HEK293 (cell line): Measurements from ENCODE around the gene CC2D2B.

Source experiments
- ATF2 ChIP-seq: fragments of 450-650 bp; formaldehyde crosslinking; IDR thresholded peaks from 2 replicates; pipeline ENCODE4 v1.5.1; 2016; ENCODE audit warnings: missing biosample characterization, missing genetic modification characterization, low read depth
- CTCF ChIP-seq: fragments of 450-650 bp; formaldehyde crosslinking; IDR thresholded peaks from 2 replicates; pipeline ENCODE4 v1.5.1; 2016; ENCODE audit warnings: missing biosample characterization, missing genetic modification characterization
- KLF9 ChIP-seq: fragments of 450-650 bp; formaldehyde crosslinking; IDR thresholded peaks from 2 replicates; pipeline ENCODE4 v1.5.1; 2016; ENCODE audit warnings: missing biosample characterization, missing genetic modification characterization, low read depth
- MZF1 ChIP-seq: fragments of 450-650 bp; formaldehyde crosslinking; IDR thresholded peaks from 2 replicates; pipeline ENCODE4 v1.5.1; 2017; ENCODE audit warnings: missing biosample characterization, missing genetic modification characterization, borderline replicate concordance
- PBX3 ChIP-seq: sonication (generic); formaldehyde crosslinking; IDR thresholded peaks from 2 replicates; pipeline ENCODE4 v1.8.1; 2022; ENCODE audit warnings: mild to moderate bottlenecking, moderate library complexity, missing genetic modification reagents
- ZBTB8A ChIP-seq: fragments of 450-650 bp; formaldehyde crosslinking; IDR thresholded peaks from 2 replicates; pipeline ENCODE4 v1.5.1; 2016; ENCODE audit warnings: missing biosample characterization, missing genetic modification characterization
- ZNF221 ChIP-seq: fragments of 450-650 bp; formaldehyde crosslinking; IDR thresholded peaks from 2 replicates; pipeline ENCODE4 v1.5.1; 2017; ENCODE audit warnings: missing biosample characterization, missing genetic modification characterization, borderline replicate concordance
- ZNF707 ChIP-seq: fragments of 450-650 bp; formaldehyde crosslinking; IDR thresholded peaks from 2 replicates; pipeline ENCODE4 v1.5.1; 2016; ENCODE audit warnings: missing biosample characterization, missing genetic modification characterization
- TF ChIP-seq, protein P1 (sequence below): fragments of 450-650 bp; formaldehyde crosslinking; IDR thresholded peaks from 2 replicates; pipeline ENCODE4 v1.5.1; 2016; ENCODE audit warnings: missing biosample characterization, missing genetic modification characterization

GRCh38 chr10:95865814-95866466 lies 41.8 kb upstream of the CC2D2B start:
- no peak for TF ChIP-seq CTCF (tag by site-specific recombination)
- TF ChIP-seq ZNF221 (tag by site-specific recombination), result no peak
- TF ChIP-seq PBX3 (CRISPR knock-in tag), result no peak
- TF ChIP-seq ZBTB8A (tag by site-specific recombination), result no peak
- TF ChIP-seq MZF1, result no peak
- TF ChIP-seq ATF2, result no peak
- TF ChIP-seq, protein P1, sequence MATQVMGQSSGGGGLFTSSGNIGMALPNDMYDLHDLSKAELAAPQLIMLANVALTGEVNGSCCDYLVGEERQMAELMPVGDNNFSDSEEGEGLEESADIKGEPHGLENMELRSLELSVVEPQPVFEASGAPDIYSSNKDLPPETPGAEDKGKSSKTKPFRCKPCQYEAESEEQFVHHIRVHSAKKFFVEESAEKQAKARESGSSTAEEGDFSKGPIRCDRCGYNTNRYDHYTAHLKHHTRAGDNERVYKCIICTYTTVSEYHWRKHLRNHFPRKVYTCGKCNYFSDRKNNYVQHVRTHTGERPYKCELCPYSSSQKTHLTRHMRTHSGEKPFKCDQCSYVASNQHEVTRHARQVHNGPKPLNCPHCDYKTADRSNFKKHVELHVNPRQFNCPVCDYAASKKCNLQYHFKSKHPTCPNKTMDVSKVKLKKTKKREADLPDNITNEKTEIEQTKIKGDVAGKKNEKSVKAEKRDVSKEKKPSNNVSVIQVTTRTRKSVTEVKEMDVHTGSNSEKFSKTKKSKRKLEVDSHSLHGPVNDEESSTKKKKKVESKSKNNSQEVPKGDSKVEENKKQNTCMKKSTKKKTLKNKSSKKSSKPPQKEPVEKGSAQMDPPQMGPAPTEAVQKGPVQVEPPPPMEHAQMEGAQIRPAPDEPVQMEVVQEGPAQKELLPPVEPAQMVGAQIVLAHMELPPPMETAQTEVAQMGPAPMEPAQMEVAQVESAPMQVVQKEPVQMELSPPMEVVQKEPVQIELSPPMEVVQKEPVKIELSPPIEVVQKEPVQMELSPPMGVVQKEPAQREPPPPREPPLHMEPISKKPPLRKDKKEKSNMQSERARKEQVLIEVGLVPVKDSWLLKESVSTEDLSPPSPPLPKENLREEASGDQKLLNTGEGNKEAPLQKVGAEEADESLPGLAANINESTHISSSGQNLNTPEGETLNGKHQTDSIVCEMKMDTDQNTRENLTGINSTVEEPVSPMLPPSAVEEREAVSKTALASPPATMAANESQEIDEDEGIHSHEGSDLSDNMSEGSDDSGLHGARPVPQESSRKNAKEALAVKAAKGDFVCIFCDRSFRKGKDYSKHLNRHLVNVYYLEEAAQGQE (tag by site-specific recombination), result no peak
- no peak for TF ChIP-seq KLF9 (tag by site-specific recombination)
- no peak for TF ChIP-seq ZNF707 (tag by site-specific recombination)
